Stromal cell of bone marrow (primary cell): ENCODE measurements around the gene APBB2.

Experiments
- DNase-seq: peaks from one replicate; pipeline ENCODE4 v3.0.0-alpha.2; 2012; ENCODE audit warnings: low read depth

Gene APBB2

GRCh38 chr4:41215969-41216293, 1.6 kb upstream of the APBB2 start:
- DNase-seq = no peak

GRCh38 chr4:41215155-41215554, 813 bp upstream of the APBB2 start:
- DNase-seq = no peak

DNA sequence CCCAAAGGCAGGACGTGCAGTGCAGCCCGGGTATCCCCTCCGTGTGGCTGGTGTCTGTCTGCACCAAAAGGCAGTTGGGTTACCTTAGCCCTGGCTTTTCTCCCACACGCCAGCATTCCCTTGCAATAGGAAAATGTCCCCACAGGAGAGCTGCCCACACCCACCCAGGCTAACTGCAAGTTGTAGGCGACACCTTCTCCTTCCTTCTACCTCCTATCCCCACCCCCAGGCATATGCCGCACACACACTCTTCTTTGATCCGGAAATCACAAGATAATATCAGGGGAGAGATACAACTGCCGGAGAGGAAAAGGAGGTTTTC, 444 bp upstream of the APBB2 start:
- DNase-seq = no peak

DNA sequence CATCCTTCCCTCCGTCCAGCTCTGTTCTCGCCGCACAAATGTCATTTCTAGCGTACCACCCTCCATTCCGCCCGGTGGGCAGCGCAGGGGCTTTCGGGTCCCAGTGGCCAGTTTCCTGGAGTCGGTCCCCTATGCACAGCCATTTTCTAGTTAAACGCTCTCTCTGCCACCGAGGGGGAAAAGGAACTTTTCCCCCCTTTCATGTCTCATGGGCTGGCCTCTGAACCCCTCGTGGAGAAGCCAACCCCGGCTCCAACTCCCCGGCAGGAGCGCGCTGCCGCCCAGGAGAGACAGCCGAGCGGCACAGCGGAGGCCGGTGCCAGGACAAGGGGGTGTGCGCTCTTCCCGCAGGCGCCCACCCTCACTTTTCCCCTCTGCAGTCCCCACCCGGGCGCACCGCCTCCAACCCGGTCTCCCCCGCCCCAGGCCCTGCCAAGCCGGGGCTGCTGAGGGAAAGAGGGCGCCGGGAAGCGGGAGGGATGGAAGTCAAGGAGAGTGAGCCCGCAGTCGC, 662 bp downstream of the APBB2 start:
- DNase-seq = no peak

DNA sequence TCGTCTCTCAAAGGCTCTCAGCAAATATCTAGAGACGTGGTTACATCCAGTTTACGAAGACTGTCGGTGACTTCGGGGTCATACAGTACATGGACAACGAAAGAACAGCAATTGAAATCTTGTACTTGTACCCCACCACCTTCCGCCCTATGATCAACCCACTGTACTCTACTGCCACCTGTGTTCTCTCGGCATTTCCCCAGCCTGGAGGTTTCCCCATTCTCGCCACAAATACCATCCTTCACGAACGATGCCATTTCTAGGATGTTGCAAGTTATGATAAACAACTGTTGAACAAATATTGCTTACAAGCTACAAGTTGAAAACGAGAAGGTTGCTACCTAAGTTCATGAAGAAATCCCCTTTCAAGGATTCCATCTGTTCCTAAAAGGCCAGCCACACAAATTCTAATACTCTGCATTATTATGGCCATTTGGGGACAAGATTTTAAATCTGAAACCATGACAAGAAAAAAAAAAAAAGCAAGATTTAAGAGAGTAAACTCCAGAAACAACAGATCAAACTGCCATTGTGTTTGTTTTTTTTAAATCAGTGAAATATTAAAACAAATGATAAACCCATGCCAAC, 1.6 kb downstream of the APBB2 start:
- no peak for DNase-seq

DNA sequence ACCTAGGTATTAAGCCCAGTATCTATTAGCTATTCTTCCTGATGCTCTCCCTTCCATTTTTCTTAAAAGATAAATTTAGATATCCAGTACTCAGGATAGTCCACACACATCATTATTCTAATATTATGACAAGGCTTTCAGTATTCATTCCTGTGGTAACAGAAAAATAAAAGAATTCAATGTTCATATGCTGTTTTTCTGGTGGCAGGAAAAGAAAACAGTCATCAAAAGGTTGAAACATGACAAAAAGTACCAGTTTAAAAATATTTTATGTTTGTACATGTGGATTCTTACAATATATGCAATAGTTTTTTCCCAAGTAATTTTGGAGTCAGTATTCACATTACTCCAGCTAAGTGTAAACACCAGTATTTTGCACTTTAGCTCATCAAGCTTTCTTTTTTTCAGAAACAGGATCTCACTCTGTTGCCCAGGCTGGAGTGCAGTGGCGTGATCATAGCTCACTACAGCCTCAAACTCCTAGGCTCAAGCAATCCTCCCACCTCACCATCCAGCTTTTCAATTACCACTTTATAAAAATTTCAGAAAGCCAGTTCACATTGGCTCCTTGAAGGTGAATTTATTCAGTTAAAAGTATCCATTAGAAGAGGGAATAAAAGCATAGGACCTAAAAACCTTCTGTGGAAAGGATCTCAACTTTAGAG, 2.3 kb downstream of the APBB2 start:
- DNase-seq = no peak

- no peak for DNase-seq
These were observed 4.4 kb downstream of the APBB2 start for GRCh38 chr4:41209901-41210300.

GRCh38 chr4:41209187-41209586, 5.2 kb downstream of the APBB2 start:
- no peak for DNase-seq

GRCh38 chr4:41207291-41207831, 7.0 kb downstream of the APBB2 start:
- DNase-seq = peak; percentile 54

DNA sequence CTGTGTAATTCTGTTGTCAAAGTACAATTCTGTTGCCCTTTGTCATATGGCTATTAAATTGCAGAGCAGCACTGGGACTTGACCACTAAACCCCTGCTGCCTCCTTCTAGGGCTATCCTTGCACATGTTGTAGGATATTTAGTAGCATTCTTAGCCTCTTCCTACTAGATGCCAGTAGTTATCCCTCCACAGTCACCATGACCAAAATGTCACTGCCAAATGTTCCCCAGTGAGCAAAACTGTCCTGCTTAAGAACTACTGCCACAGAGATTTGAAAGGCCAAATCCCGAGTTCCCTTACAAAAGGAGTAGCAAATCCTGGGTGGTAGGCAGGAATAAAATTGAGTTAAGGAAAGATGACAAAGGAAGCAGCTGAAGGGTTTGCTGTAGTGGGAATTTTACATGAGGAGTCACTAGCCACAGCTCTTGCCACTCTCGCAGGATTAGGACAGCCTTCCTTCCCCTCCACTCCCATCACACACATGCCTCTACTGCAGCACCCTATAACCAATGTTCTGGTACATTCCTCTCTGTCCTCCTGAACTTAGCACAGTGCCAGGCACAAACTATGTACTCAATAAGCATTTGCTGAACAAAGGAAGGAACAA, 8.4 kb downstream of the APBB2 start:
- DNase-seq = no peak

DNA sequence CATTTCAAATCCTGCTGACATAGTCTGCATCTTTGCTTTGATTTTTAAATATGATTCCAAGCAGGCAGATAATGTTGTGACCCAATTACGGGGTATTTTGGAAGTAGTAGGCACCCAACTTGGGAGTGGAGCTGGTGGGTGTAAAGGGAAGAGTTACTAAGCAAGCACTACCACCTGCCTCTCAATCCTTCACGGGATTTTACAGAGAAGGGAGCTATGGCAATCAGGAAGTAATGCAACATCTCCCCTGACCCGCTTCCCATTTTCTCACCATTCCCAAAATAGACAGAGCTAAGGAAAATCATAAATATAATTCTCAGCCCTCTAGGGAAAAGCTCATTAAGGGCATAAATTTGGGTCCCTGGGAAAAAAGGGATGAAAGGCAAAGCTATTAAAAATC, 9.2 kb downstream of the APBB2 start:
- no peak for DNase-seq

GRCh38 chr4:41204400-41204978, 9.9 kb downstream of the APBB2 start:
- DNase-seq = no peak

DNA sequence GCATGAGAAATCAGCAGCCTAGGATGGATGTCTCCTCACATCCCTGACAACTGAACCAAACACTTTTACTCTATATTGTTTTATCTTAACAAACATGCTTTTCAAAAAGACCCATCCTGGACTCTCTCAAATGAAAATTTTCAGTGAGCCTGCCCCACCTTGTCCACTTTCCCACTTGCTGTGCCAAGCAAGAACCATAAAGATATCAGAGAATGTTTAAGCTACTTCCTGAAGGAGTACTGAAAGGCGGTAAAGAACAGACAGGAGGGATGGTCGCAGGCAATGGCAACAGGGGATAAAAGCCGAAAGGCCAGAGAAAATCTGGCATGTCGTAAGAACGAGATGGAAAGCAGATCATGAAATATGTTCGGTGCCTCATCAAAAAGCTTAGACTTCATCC, 10.5 kb downstream of the APBB2 start:
- DNase-seq = no peak

- peak; percentile 31 for DNase-seq
These were observed 11.3 kb downstream of the APBB2 start for GRCh38 chr4:41202820-41203568.

DNA sequence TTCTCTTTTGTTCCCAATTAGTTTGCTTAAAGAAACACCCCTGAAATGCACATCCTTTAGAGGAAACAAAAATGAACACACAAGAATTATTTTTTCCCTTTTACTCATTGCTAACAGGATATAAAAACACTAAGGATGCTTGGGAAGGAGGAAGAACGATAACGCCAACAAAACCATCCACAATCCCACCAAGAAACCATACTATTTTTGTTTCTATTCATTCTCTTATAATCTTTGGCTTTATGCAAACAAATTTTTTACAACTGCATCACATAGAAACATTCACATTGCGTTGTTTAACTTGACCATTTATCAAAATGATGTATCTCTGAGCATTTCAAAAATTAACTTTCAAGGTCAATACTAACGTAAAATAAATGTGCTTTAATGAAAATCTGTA, 12.0 kb downstream of the APBB2 start:
- no peak for DNase-seq

DNA sequence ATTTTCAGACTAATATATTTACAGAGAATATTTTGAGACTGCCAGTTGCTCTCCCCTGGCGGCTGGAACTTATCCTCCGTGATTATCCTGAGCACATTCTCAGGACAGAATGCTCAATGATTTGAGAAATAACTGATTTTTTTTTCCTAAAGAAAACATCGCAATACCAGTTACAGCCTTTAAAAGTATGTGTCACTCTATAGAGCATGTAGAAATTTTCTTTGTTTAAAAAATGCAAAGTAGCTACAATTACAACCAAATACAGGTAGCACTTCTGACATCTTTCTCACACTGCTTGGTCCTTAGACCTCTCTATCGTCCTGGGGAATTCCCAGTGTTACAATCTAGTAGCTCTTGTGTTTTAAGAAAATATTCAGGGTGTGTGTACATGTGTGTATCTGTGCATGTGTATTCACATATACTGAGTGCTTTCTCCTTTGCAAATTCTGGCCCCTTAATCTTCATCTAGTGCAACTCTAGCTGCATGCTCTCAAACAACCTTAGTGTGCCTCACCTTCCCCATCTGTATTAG, 13.8 kb downstream of the APBB2 start:
- no peak for DNase-seq

GRCh38 chr4:41199788-41200187, 14.6 kb downstream of the APBB2 start:
- DNase-seq = no peak

DNA sequence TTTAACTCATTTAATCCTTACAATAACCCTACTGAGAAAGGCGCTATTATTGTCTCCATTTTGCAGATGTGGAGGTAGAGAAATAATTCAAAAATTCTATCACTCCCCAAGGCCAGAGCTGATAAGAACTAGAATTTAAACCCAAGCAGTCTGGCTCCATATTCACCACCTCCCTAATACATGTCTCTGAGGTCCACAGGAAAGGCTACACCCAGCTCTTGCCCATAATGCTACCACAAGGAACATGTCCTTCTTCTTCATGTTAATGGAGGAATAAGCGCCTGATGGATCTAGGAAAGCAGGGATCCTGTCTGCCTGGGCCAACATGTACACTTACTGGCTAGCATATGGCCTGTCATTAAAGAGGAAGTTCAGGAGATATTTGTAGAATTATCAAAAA, 16.3 kb downstream of the APBB2 start:
- DNase-seq = no peak

GRCh38 chr4:41197495-41197894, 16.8 kb downstream of the APBB2 start:
- DNase-seq = no peak

- no peak for DNase-seq
These were observed 17.6 kb downstream of the APBB2 start for GRCh38 chr4:41196633-41197332.

GRCh38 chr4:41192136-41192535, 22.2 kb downstream of the APBB2 start:
- DNase-seq = no peak

GRCh38 chr4:41189666-41190065, 24.7 kb downstream of the APBB2 start:
- DNase-seq = no peak
